AML-193 (cell line): ENCODE data around the gene SNCA.

ENCODE experiments used
- DNase-seq, 2 experiments: peaks; one replicate each; lab custom pipeline; 2025; lab: John Stamatoyannopoulos, UW

The SNCA gene

DNA sequence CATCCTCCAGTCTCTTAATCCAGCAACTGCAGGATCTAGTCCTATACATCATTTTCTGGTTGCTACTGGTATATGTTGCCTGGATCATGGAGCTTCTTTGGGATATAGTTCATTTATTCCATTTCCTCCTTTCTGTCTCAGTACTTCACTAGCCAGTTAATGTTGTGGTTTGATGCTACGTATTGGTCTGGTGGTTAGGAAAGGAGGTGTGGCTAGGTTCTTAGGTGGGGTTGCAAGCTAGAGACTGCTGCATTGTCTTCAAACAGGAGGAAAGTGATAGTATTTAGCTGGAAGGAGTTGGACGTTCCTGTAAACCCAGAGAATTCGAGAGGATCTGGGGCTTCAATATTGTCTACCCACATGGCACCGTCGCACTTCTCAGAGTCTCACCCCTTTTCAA is 129.5 kb downstream of the SNCA start:
- no peak for DNase-seq

GRCh38 chr4:89704651-89705395 is 132.1 kb downstream of the SNCA start:
- no peak for DNase-seq

DNA sequence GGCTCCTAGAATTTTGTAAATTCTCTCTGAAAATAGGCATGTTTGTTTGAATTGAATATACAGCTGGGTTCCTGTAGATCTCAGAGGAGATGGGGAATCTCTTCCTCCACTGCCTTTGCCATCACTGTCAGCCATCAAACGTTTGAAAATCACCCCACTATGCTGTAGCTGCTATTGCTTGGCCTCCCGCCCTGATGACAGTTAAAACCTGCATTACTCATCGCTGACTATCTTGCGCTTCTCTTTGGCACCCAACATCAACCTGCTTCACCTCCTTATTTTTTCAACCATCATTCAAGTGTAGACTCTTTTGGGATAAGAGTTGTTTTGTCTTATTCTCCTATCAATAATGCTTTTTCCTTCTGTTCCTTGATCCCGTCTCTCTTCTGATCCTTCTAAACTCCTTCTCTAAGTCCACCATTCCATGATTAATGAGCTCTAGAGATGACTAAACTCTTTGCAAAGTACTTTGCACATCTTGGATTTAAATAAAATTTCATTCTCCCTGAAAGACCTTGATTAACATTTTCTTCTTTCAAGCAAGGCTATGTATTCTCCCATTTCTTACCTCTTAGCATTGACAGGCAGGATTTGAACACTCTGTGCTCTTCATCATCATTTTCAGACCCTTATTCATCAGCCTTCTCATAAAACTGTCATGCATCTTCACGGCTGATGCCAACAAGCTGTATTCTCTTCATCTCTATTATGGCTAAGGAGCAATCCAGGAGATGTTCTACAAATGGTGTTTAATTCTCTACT is 133.0 kb downstream of the SNCA start:
- DNase-seq, result no peak

DNA sequence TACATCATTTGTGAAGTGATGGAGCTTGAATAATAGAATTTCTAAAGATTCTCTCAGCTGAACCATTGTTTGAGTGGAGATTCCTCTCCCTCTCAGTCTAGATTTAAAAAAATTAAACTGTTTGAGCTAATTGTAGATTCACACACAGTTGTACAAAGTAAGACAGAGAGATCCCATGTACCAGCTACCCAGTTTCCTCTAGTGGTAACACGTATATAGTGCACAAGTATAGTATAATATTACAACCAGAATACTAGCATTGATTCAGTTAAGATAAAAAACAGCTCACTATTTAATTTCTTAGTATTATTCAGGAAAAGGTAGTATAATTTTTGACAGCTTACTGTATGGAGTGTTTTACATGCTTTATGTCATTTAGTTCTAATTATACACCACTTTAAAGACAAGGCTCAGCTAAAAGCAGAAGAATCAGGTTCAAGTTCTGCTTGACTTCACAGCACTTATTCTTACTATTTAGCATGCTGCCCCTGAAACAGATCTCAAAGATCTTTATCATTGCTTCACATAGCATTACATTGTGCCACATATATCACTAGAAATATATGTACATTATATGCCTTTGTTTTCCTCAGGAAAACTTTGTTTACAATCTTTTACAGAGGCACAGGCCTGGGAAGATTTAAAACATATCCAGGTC is 136.1 kb downstream of the SNCA start:
- DNase-seq, result no peak

- no peak for DNase-seq
Measured at GRCh38 chr4:89685690-89686089, 151.3 kb downstream of the SNCA start.

DNA sequence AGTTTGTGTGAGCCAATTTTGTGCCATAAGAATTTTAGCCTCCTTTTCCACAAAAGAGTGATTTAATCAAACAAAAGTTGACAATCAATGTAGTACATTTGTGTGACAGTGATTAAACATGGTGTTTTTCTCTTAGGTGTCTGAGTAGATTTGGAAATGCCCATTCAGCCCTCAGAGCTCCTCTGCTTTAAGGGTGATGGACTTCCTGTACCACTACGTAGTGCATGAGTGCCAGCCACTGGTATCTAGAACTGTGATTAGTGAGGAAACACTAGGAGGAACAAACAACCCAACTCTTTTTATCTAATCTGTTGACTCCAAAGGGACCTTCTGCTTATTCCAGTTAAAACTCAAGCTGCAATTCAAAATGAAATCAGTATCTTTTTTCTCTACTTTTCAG is 151.7 kb downstream of the SNCA start:
- no peak for DNase-seq

GRCh38 chr4:89684536-89684935 is 152.4 kb downstream of the SNCA start:
- DNase-seq, result no peak

- no peak for DNase-seq
Measured at GRCh38 chr4:89682808-89683207, 154.2 kb downstream of the SNCA start.

- DNase-seq, result no peak
Measured at GRCh38 chr4:89681671-89682070, 155.3 kb downstream of the SNCA start.

- no peak for DNase-seq
Measured at GRCh38 chr4:89681219-89681618, 155.7 kb downstream of the SNCA start.

GRCh38 chr4:89674876-89675459 is 162.0 kb downstream of the SNCA start:
- no peak for DNase-seq
